GM11168 (cell line): ENCODE results near the gene HPN.
"Not testable (repeated sequence)": the region's sequence is repeated elsewhere in the genome, so short reads cannot be mapped to it uniquely, and the experiment has no call there.

Experiments used
- in situ Hi-C: fragments of 300-500 bp; cut with MboI; formaldehyde crosslinking; loops from one replicate; pipeline ENCODE4 v1.12.0; 2022; ENCODE audit warnings: low sequenced_read_pairs; ENCODE audit not compliant: unreplicated experiment

Gene HPN

GRCh38 chr19:35039881-35040825, 1.4 kb upstream of the HPN start:
- in situ Hi-C loops = no loop called here

GRCh38 chr19:35040826-35041547, 534 bp upstream of the HPN start:
- in situ Hi-C loops = no loop called here

- in situ Hi-C loops = no loop called here
These were observed 672 bp downstream of the HPN start for GRCh38 chr19:35042056-35042730.

GRCh38 chr19:35042954-35043604, 1.6 kb downstream of the HPN start:
- in situ Hi-C loops = no loop called here

- in situ Hi-C loops = no loop called here
These were observed 2.4 kb downstream of the HPN start for GRCh38 chr19:35043906-35044305.

GRCh38 chr19:35044317-35045117, 3.0 kb downstream of the HPN start:
- in situ Hi-C loops = no loop called here

GRCh38 chr19:35045667-35046300, 4.3 kb downstream of the HPN start:
- in situ Hi-C loops = no loop called here

GRCh38 chr19:35046461-35046860, 4.9 kb downstream of the HPN start:
- in situ Hi-C loops = no loop called here

- in situ Hi-C loops = no loop called here
These were observed 7.4 kb downstream of the HPN start for GRCh38 chr19:35048911-35049411.

- in situ Hi-C loops = no loop called here
These were observed 7.9 kb downstream of the HPN start for GRCh38 chr19:35049456-35049855.

GRCh38 chr19:35050662-35051061, 9.1 kb downstream of the HPN start:
- in situ Hi-C loops = not testable (repeated sequence)

- in situ Hi-C loops = not testable (repeated sequence)
These were observed 9.7 kb downstream of the HPN start for GRCh38 chr19:35051268-35051667.

GRCh38 chr19:35051796-35052195, 10.3 kb downstream of the HPN start:
- in situ Hi-C loops = no loop called here

GRCh38 chr19:35052599-35053190, 11.2 kb downstream of the HPN start:
- in situ Hi-C loops = no loop called here

GRCh38 chr19:35053667-35054293, 12.3 kb downstream of the HPN start:
- in situ Hi-C loops = no loop called here

GRCh38 chr19:35054626-35055025, 13.1 kb downstream of the HPN start:
- in situ Hi-C loops = no loop called here

GRCh38 chr19:35055715-35056179, 14.2 kb downstream of the HPN start:
- in situ Hi-C loops = no loop called here

- in situ Hi-C loops = no loop called here
These were observed 15.1 kb downstream of the HPN start for GRCh38 chr19:35056513-35057063.
